HCT116 (cell line): Measurements from ENCODE around the gene CPNE2. TPM values are rescaled to one million over a fixed set of nuclear protein-coding genes. Genes with fewer than 3 reads are reported as not detected.

Experiments used
- ATAC-seq: fragments of 200-7000 bp; cut with Tn5 transposase; 2 replicates; pipeline ENCODE4 v1.9.1; 2020; ENCODE audit warnings: mild to moderate bottlenecking, moderate library complexity
- BruUV-seq: library from RNA; stranded (reverse); fragments of 400-500 nt; replicated peaks from 2 replicates; lab custom pipeline; 2021; lab: Mats Ljungman, UMichigan
- CTCF ChIA-PET: fragments of 300-600 bp; sonication (Branson Sonifier 250); formaldehyde crosslinking; loops from one replicate; lab custom pipeline; 2021; ENCODE audit warnings: antibody characterized with exemption; lab: Charles Lee
- POLR2A ChIA-PET: fragments of 300-600, 350-600 bp; sonication (Branson Sonifier 250); formaldehyde crosslinking; loops from one replicate; lab custom pipeline; 2021; ENCODE audit warnings: antibody characterized with exemption; lab: Charles Lee
- RAD21 ChIA-PET, 2 experiments: fragments of 300-600 bp; sonication (Branson Sonifier 250); formaldehyde crosslinking; loops; one replicate each; lab custom pipeline; 2023; ENCODE audit warnings: low total read pairs in 2 of 2; ENCODE audit not compliant: uncharacterized antibody in 2 of 2, unreplicated experiment in 2 of 2, low non-redundant PET in 1 of 2; lab: Charles Lee
- DNase-seq: peaks from one replicate; pipeline ENCODE4 v3.0.0-alpha.2; 2010; ENCODE audit warnings: low read depth, low spot score
- H2AFZ ChIP-seq: fragments of 200-600 bp; shearing (Covaris generic), sonication (generic); 2 replicates; pipeline ENCODE4 v1.6.1; 2017; ENCODE audit warnings: low read depth, mixed run types, mixed read lengths, antibody characterized with exemption, low read length; ENCODE audit not compliant: poor library complexity, severe bottlenecking
- H3K27ac ChIP-seq: 2 replicates; pipeline ENCODE4 v1.5.1; 2012; ENCODE audit warnings: low read depth, low read length
- H3K27me3 ChIP-seq: fragments of 200-600 bp; sonication (generic); 2 replicates; pipeline ENCODE4 v1.6.1; 2016; ENCODE audit warnings: mixed run types, low read length, mixed read lengths; ENCODE audit not compliant: insufficient read depth
- H3K36me3 ChIP-seq, 2 experiments: fragments of 200-500 bp in 1 of 2; fragments of 200-600 bp in 1 of 2; sonication (Bioruptor generic) in 1 of 2; sonication (generic) in 1 of 2; 2 replicates each; pipeline versions ENCODE4 v1.5.1 to v1.6.1; 2014 to 2016; ENCODE audit warnings: low read length in 2 of 2, inconsistent platforms in 1 of 2, mixed read lengths in 1 of 2, mixed run types in 1 of 2; ENCODE audit not compliant: insufficient read depth in 2 of 2, control insufficient read depth in 1 of 2
- H3K4me1 ChIP-seq, 2 experiments: fragments of 200-600 bp in 1 of 2; sonication (generic) in 1 of 2; 2 replicates each; pipeline versions ENCODE4 v1.5.1 to v1.6.1; 2012 to 2017; ENCODE audit warnings: low read length in 2 of 2, inconsistent platforms in 1 of 2, mild to moderate bottlenecking in 1 of 2, mixed read lengths in 1 of 2, mixed run types in 1 of 2, moderate library complexity in 1 of 2; ENCODE audit not compliant: insufficient read depth in 2 of 2, control insufficient read depth in 1 of 2
- H3K4me2 ChIP-seq: fragments of 200-600 bp; sonication (generic); 2 replicates; pipeline ENCODE4 v1.6.1; 2017; ENCODE audit warnings: mixed run types, low read length, mixed read lengths
- H3K4me3 ChIP-seq, 2 experiments: fragments of 200-600 bp in 1 of 2; sonication (generic) in 1 of 2; replicated peaks in 1 of 2; 2 replicates each; pipeline ENCODE4 v1.5.1; 2011 to 2016; ENCODE audit warnings: low read length in 2 of 2, control low read depth in 1 of 2, low read depth in 1 of 2, mild to moderate bottlenecking in 1 of 2, mixed read lengths in 1 of 2, mixed run types in 1 of 2
- H3K79me2 ChIP-seq: fragments of 200-600 bp; sonication (generic); 2 replicates; pipeline ENCODE4 v1.6.1; 2017; ENCODE audit warnings: mild to moderate bottlenecking, mixed run types, low read length, moderate library complexity, mixed read lengths; ENCODE audit not compliant: insufficient read depth
- H3K9ac ChIP-seq: fragments of 200-600 bp; sonication (generic); 2 replicates; pipeline ENCODE4 v1.6.1; 2016; ENCODE audit warnings: low read length, mixed read lengths
- H3K9me2 ChIP-seq: fragments of 200-600 bp; sonication (generic), shearing (Covaris generic); 2 replicates; pipeline ENCODE4 v1.6.1; 2017; ENCODE audit warnings: mixed run types, mild to moderate bottlenecking, moderate library complexity; ENCODE audit not compliant: insufficient read depth
- H3K9me3 ChIP-seq, 2 experiments: fragments of 200-500 bp in 1 of 2; fragments of 200-600 bp in 1 of 2; sonication (Bioruptor generic) in 1 of 2; sonication (generic) in 1 of 2; 2 replicates each; pipeline ENCODE4 v1.6.1; 2014 to 2017; ENCODE audit warnings: low read length in 2 of 2, mixed read lengths in 2 of 2, inconsistent platforms in 1 of 2, low read depth in 1 of 2, mild to moderate bottlenecking in 1 of 2, mixed run types in 1 of 2, moderate library complexity in 1 of 2; ENCODE audit not compliant: control insufficient read depth in 1 of 2, insufficient read depth in 1 of 2
- H4K20me1 ChIP-seq: fragments of 200-600 bp; sonication (generic), shearing (Covaris generic); 2 replicates; pipeline ENCODE4 v1.6.1; 2017; ENCODE audit warnings: mixed run types, mild to moderate bottlenecking, moderate library complexity; ENCODE audit not compliant: insufficient read depth
- EGR1 ChIP-seq: IDR thresholded peaks from 2 replicates; pipeline ENCODE4 v1.6.1; 2012; ENCODE audit warnings: low read depth
- ELF1 ChIP-seq: IDR thresholded peaks from 2 replicates; pipeline ENCODE4 v1.6.1; 2012; ENCODE audit warnings: low read depth, borderline replicate concordance
- EZH2 ChIP-seq: fragments of 200-600 bp; sonication (generic); IDR thresholded peaks from 2 replicates; pipeline ENCODE4 v1.6.1; 2017; ENCODE audit warnings: antibody characterized with exemption, mixed run types
- EZH2phosphoT487 ChIP-seq: fragments of 200-600 bp; IDR thresholded peaks from 2 replicates; pipeline ENCODE4 v1.6.1; 2018; ENCODE audit warnings: antibody characterized with exemption, borderline replicate concordance
- JUND ChIP-seq: IDR thresholded peaks from 2 replicates; pipeline ENCODE4 v1.6.1; 2012
- MAX ChIP-seq: IDR thresholded peaks from 2 replicates; pipeline ENCODE4 v1.6.1; 2012
- POLR2A ChIP-seq: IDR thresholded peaks from 2 replicates; pipeline ENCODE4 v1.7.0; 2011; ENCODE audit warnings: borderline replicate concordance; ENCODE audit not compliant: insufficient read depth, insufficient read length; ENCODE audit errors: extremely low read depth
- POLR2AphosphoS5 ChIP-seq: IDR thresholded peaks from 2 replicates; pipeline ENCODE4 v1.6.1; 2011; ENCODE audit warnings: mild to moderate bottlenecking, low read depth, low read length, moderate library complexity
- REST ChIP-seq: IDR thresholded peaks from 2 replicates; pipeline ENCODE4 v1.6.1; 2012; ENCODE audit warnings: low read depth
- SIN3A ChIP-seq: IDR thresholded peaks from 2 replicates; pipeline ENCODE4 v1.6.1; 2012; ENCODE audit warnings: low read depth
- SP1 ChIP-seq: IDR thresholded peaks from 2 replicates; pipeline ENCODE4 v1.6.1; 2012; ENCODE audit warnings: low read depth
- SRF ChIP-seq: IDR thresholded peaks from 2 replicates; pipeline ENCODE4 v1.6.1; 2012; ENCODE audit warnings: low read depth
- TCF7L2 ChIP-seq: IDR thresholded peaks from 2 replicates; pipeline ENCODE4 v1.7.0; 2011; ENCODE audit warnings: borderline replicate concordance, inconsistent platforms; ENCODE audit not compliant: insufficient read depth, insufficient read length; ENCODE audit errors: extremely low read depth
- YY1 ChIP-seq: IDR thresholded peaks from 2 replicates; pipeline ENCODE4 v1.6.1; 2011; ENCODE audit warnings: low read length, low read depth, moderate library complexity, mild to moderate bottlenecking; ENCODE audit not compliant: insufficient replicate concordance; ENCODE audit errors: extremely low read depth
- ZFX ChIP-seq: fragments of 450-650 bp; IDR thresholded peaks from 2 replicates; pipeline ENCODE4 v1.6.1; 2017
- ZNF274 ChIP-seq: fragments of 200-500 bp; sonication (Bioruptor generic); IDR thresholded peaks from 2 replicates; pipeline ENCODE4 v1.6.1; 2014; ENCODE audit warnings: mild to moderate bottlenecking, low read depth, low read length, inconsistent platforms
- intact Hi-C: fragments of 100-400 bp; cut with micrococcal nuclease; formaldehyde crosslinking; loops from 2 replicates; pipeline ENCODE4 v1.10.0; 2022
- total RNA-seq: library from RNA; stranded (reverse); gene quantifications from one replicate; pipeline ENCODE4 v1.2.1, GENCODE V29; 2021; ENCODE audit not compliant: unreplicated experiment

Gene CPNE2
- total RNA-seq, 1 experiment from 2014 or later: 31.2 TPM

GRCh38 chr16:57089406-57089805, 3.0 kb upstream of the CPNE2 start:
- no peaks in the 10 kb centered on the region for H3K27me3 ChIP-seq
- CTCF ChIA-PET: no interaction called here
- H3K9me3 ChIP-seq: no peaks in the 10 kb centered on the region
- H3K9ac ChIP-seq: no peak overlapping the region
- no peak overlapping the region for H3K4me3 ChIP-seq
- peaks cover 12% of the 10 kb centered on the region; the same call in 1 of the 2 replicates for H3K79me2 ChIP-seq
- RAD21 ChIA-PET: no interaction called here
- POLR2A ChIA-PET: no interaction called here
- H2AFZ ChIP-seq: no peak overlapping the region
- H3K27ac ChIP-seq: no peak overlapping the region
- no peak overlapping the region for H3K4me2 ChIP-seq
- no peaks in the 10 kb centered on the region for H3K36me3 ChIP-seq
- no peak for DNase-seq
- intact Hi-C loops: no loop called here
- H3K4me1 ChIP-seq: peaks cover 20 to 25% of the 10 kb centered on the region in 2 experiments
- H3K9me2 ChIP-seq: no peaks in the 10 kb centered on the region
- TF ChIP-seq SP1 (no peak), YY1 (no peak), ZNF274 (no peak), POLR2AphosphoS5 (no peak), JUND (no peak), SIN3A (no peak), EZH2phosphoT487 (no peak), ELF1 (no peak), SRF (no peak), EZH2 (no peak), MAX (no peak), EGR1 (no peak), ZFX (no peak), TCF7L2 (no peak), POLR2A (no peak), REST (no peak)
- TF ChIP-seq, all 23 proteins: peak for 0
- ATAC-seq: no peak
- BruUV-seq: no TSS peak
- no peaks in the 10 kb centered on the region for H4K20me1 ChIP-seq
